ENCODE data around the gene RPRD2. TPM values are rescaled to one million over a fixed set of nuclear protein-coding genes. Genes with fewer than 3 reads are reported as not detected.

RPRD2 gene
- polyA plus RNA-seq, 3 donors: 5.9 to 9.7 (median 8.2) TPM

DNA sequence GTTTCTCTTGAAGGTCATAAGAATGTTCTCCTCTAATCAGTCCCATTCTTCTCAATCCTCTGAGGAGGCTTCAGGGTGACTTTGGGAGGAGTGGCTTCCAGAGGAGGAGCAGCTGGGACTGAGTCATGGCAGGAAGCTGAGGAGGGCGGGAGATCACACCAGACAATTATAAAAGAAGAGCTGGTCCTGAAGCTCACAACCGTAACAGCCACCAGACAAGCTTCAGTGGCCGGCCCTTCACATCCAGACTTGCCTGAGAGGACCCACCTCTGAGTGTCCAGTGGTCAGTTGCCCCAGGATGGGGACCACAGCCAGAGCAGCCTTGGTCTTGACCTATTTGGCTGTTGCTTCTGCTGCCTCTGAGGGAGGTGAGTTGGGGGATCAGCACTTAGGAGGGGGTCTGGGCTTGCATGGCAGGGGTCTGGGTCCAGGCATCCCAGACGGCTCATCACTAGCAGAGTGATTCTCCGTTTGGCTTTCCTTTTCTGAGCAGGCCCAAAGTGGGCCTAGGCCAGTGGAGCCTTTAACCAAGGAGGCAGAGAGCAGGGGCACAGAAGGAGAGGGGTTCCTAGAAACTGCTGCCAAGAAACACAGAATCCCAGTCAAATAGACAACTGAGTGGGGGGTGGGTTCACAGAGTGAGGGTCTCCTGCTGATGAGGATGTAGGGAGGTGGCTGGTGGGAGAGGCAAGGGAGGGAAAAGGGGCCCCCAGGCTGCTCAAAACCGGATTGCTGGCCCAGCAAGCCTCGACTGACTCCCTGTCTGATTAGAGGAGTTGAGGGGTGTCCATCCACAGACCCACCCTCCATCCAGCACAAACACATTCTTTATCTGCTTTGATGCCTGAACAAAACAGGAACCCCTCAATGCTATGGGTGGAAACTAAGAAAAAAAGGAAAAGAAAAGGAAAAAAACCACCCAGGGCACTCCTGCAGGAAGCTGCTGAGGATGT, 144.2 kb downstream of the RPRD2 start, which contains the start of gene ECM1:
Gene ECM1 (plus strand): TSS at position 198 of the 953 bp plus-strand sequence. CDS start 101 bp downstream, at position 299.
- H3K9me3 Mint-ChIP-seq: no peaks in the 10 kb centered on the region
- Histone ChIP-seq H2AFZ (ENCODE audit: insufficient read depth, low read depth, low read length, poor library complexity, severe bottlenecking) (peak within 1 kb of the TSS; percentile 12), H4K20me1 (ENCODE audit: insufficient read depth, low read length) (no peaks in the 10 kb centered on the region), H3K9me3 (replicated peaks in 1 of 2; ENCODE audit: control insufficient read depth in 1 of 2, insufficient read depth in 1 of 2, low read length in 2 of 2) (no peaks in the 10 kb centered on the region), H3K27ac (ENCODE audit: low read depth in 1 of 2, low read length in 2 of 2) (no peak within 1 kb of the TSS), H3K79me2 (ENCODE audit: insufficient read depth, low read length) (no peaks in the 10 kb centered on the region), H3K9ac (ENCODE audit: insufficient read depth, low read length, poor library complexity, severe bottlenecking) (no peak within 1 kb of the TSS), H3K4me1 (ENCODE audit: control insufficient read depth in 1 of 2, insufficient read depth in 2 of 2, low read length in 2 of 2) (peaks cover 4 to 17% of the 10 kb centered on the region in 2 donors), H3K4me2 (replicated peaks; ENCODE audit: extremely low read depth, low read length, poor library complexity, severe bottlenecking) (no peak within 1 kb of the TSS), H3K4me3 (replicated peaks in 1 of 3; ENCODE audit: low read depth in 2 of 3, low read length in 3 of 3) (no peak within 1 kb of the TSS), H3K36me3 (replicated peaks in 1 of 2; ENCODE audit: control insufficient read depth in 1 of 2, insufficient read depth in 2 of 2, low read length in 2 of 2) (peaks cover 33 to 36% of the 10 kb centered on the region in 2 donors), H3K27me3 (ENCODE audit: control insufficient read depth in 2 of 2, insufficient read depth in 2 of 2, low read length in 2 of 2) (no peaks in the 10 kb centered on the region)
- H3K4me3 Mint-ChIP-seq: no peak within 1 kb of the TSS
- 54% methylated on average over 4 of the region's 7 CpGs for WGBS (ENCODE audit: insufficient coverage)
- peaks cover 49% of the 10 kb centered on the region in 2 donors for H3K36me3 Mint-ChIP-seq
- H3K4me1 Mint-ChIP-seq: peaks cover 14% of the 10 kb centered on the region
- peak; percentile 18 to 39 (median 37) for DNase-seq
- peak within 1 kb of the TSS in 6 of 7 donors; percentile 28 to 80 (median 57) for H3K27ac Mint-ChIP-seq
- intact Hi-C loops (cut with micrococcal nuclease): loop anchor here in 1 of 2 donors (1.0 kb wide), 1 partner anchor 15 kb away; no protein-coding TSS in a partner anchor
- peaks cover 0 to 1% (median 0%) of the 10 kb centered on the region in 3 donors for H3K27me3 Mint-ChIP-seq (ENCODE audit: low read depth in 3 of 3)
- no peak for TF ChIP-seq CTCF (IDR thresholded peaks at IDR 0.05)

DNA sequence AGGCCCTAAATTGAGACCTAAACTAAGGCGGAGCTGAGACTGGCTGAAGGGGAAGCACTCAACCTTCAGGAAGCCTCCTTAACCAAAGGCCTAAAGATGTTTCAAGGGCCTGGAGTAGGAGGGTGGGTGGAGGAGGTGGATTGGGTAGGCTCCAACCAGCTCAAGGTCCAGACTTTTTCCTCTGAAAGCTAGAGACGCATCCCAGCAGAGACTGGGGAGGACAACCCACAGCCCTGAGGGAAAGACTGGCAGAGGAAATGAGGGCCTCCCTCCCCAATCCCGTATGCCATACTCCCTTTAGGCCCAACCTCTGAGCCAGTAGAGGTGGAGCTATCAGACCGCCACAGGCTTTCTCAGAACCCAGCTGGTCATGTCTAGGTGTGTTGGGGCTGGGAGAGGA, 145.0 kb downstream of the RPRD2 start:
- H3K27ac Mint-ChIP-seq: peak overlapping the region in 2 of 7 donors; percentile 10 to 13
- no peaks in the 10 kb centered on the region for H3K79me2 ChIP-seq (ENCODE audit: insufficient read depth, low read length)
- no peak for TF ChIP-seq CTCF (IDR thresholded peaks at IDR 0.05)
- H4K20me1 ChIP-seq (ENCODE audit: insufficient read depth, low read length): no peaks in the 10 kb centered on the region
- H3K4me3 ChIP-seq (replicated peaks in 1 of 3; ENCODE audit: low read depth in 2 of 3, low read length in 3 of 3): no peak overlapping the region
- H3K36me3 Mint-ChIP-seq: peaks cover 44 to 45% of the 10 kb centered on the region in 2 donors
- H3K36me3 ChIP-seq (replicated peaks in 1 of 2; ENCODE audit: control insufficient read depth in 1 of 2, insufficient read depth in 2 of 2, low read length in 2 of 2): peaks cover 31% of the 10 kb centered on the region in 2 donors
- no peaks in the 10 kb centered on the region for H3K9me3 ChIP-seq (replicated peaks in 1 of 2; ENCODE audit: control insufficient read depth in 1 of 2, insufficient read depth in 1 of 2, low read length in 2 of 2)
- no peak overlapping the region for H3K27ac ChIP-seq (ENCODE audit: low read depth in 1 of 2, low read length in 2 of 2)
- DNase-seq: no peak
- no CpG with 5 or more reads among the region's 4 CpGs for WGBS (ENCODE audit: insufficient coverage)
- H3K27me3 ChIP-seq (ENCODE audit: control insufficient read depth in 2 of 2, insufficient read depth in 2 of 2, low read length in 2 of 2): no peaks in the 10 kb centered on the region
- no peak overlapping the region for H3K9ac ChIP-seq (ENCODE audit: insufficient read depth, low read length, poor library complexity, severe bottlenecking)
- peaks cover 4 to 17% of the 10 kb centered on the region in 2 donors for H3K4me1 ChIP-seq (ENCODE audit: control insufficient read depth in 1 of 2, insufficient read depth in 2 of 2, low read length in 2 of 2)
- peaks cover 15% of the 10 kb centered on the region for H3K4me1 Mint-ChIP-seq
- intact Hi-C loops (cut with micrococcal nuclease): loop anchor here in 1 of 2 donors (1.0 kb wide), 1 partner anchor 16 kb away; no protein-coding TSS in a partner anchor
- no peaks in the 10 kb centered on the region for H3K9me3 Mint-ChIP-seq
- peaks cover 0 to 1% (median 0%) of the 10 kb centered on the region in 3 donors for H3K27me3 Mint-ChIP-seq (ENCODE audit: low read depth in 3 of 3)
- no peak overlapping the region for H3K4me3 Mint-ChIP-seq
- no peak overlapping the region for H2AFZ ChIP-seq (ENCODE audit: insufficient read depth, low read depth, low read length, poor library complexity, severe bottlenecking)
- H3K4me2 ChIP-seq (replicated peaks; ENCODE audit: extremely low read depth, low read length, poor library complexity, severe bottlenecking): no peak overlapping the region

Measured in CD14-positive monocyte (primary cell).